Subcutaneous abdominal adipose tissue (tissue), 5 donors: ENCODE results near the gene GUCY1B1.

Source experiments
- H3K27ac ChIP-seq: one replicate; pipeline ENCODE4 v1.7.0; 2013; ENCODE audit warnings: low read depth, mild to moderate bottlenecking, inconsistent platforms, low read length, moderate library complexity
- H3K27me3 ChIP-seq, 5 donors: one replicate each; pipeline ENCODE4 v1.7.0; 2013; ENCODE audit warnings: low read length in 5 of 5, inconsistent platforms in 1 of 5; ENCODE audit not compliant: control insufficient read depth in 5 of 5, insufficient read depth in 4 of 5
- H3K36me3 ChIP-seq, 5 donors: one replicate each; pipeline ENCODE4 v1.7.0; 2013; ENCODE audit warnings: low read length in 5 of 5; ENCODE audit not compliant: control insufficient read depth in 5 of 5, insufficient read depth in 5 of 5
- H3K4me1 ChIP-seq, 5 donors: one replicate each; pipeline ENCODE4 v1.7.0; 2013; ENCODE audit warnings: low read length in 5 of 5, mild to moderate bottlenecking in 3 of 5, moderate library complexity in 1 of 5; ENCODE audit not compliant: control insufficient read depth in 5 of 5, insufficient read depth in 5 of 5
- H3K4me3 ChIP-seq, 5 donors: one replicate each; pipeline ENCODE4 v1.7.0; 2013; ENCODE audit warnings: low read length in 5 of 5, low read depth in 1 of 5
- H3K9ac ChIP-seq, 5 donors: one replicate each; pipeline ENCODE4 v1.7.0; 2013; ENCODE audit warnings: low read length in 5 of 5, mild to moderate bottlenecking in 4 of 5, moderate library complexity in 3 of 5
- H3K9me3 ChIP-seq, 5 donors: one replicate each; pipeline ENCODE4 v1.7.0; 2013; ENCODE audit warnings: low read length in 5 of 5; ENCODE audit not compliant: control insufficient read depth in 5 of 5
- donor health status: healthy.
- donor health status: healthy.
- donor health status: healthy.
- donor health status: healthy.
- donor health status: healthy.

Gene GUCY1B1

DNA sequence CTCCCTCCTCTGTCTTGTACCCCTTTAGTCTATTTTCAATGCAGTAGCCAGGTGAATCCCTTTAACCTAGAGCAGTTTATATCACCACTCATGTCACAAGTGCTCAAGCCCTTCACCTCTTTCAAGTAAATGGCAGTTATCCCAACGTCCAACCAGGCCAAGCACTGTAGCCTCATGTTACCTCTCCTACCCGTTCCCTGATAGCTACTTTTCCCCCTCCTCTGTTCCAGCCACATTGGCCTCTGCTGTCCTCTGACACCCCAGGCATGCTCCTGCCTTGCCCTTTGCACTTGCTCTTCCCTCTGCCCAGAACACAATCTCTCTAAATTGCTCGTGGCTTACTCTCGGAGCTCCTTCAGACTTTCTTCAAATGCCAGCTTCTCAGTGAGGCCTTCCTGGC lies 15.2 kb downstream of the GUCY1B1 start:
- peaks cover 0 to 3% (median under 1%) of the 10 kb centered on the region in 5 donors for H3K4me1 ChIP-seq
- H3K27ac ChIP-seq, result no peak overlapping the region
- no peaks in the 10 kb centered on the region for H3K9me3 ChIP-seq
- H3K36me3 ChIP-seq, result peaks cover 0 to 2% (median 0%) of the 10 kb centered on the region in 5 donors
- H3K9ac ChIP-seq, result no peak overlapping the region
- no peak overlapping the region for H3K4me3 ChIP-seq
- H3K27me3 ChIP-seq, result no peaks in the 10 kb centered on the region

DNA sequence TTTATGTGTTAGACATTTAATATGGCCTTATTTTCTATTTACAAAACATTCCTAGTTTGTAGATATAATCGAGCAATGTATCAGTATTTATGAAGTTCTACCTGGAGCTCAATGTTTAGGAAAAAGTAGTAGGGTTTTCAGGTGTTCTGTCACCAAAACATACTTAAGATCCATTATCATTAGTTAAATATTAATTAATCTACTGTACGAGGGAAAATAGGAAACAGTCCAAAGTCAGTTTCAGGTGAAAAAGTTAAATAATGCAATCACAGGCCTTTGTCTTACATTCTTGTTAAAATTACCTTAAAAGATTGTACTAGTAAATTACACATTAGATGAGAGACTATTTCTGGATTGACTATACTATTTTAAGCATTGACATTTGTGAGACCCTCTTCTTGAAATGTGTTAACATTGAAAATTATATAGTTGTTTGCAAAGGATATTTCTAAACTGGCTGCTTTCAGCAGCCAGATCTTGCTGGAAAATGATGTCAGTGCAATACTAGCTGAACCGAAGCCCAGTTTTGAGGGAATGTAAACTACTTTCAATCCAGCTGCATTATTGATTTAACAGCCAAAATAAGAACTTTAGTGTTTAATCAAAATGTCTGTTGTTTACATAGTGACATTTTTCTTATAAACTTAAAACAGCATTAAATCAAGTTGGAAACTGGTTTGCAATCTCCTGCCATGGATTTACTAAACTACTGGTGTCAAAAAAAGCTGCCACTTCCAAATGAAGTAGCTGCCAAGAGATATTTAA lies 19.3 kb downstream of the GUCY1B1 start:
- no peak overlapping the region for H3K4me3 ChIP-seq
- peaks cover 0 to 3% (median 0%) of the 10 kb centered on the region in 5 donors for H3K4me1 ChIP-seq
- H3K9ac ChIP-seq, result no peak overlapping the region
- H3K9me3 ChIP-seq, result no peaks in the 10 kb centered on the region
- no peak overlapping the region for H3K27ac ChIP-seq
- H3K36me3 ChIP-seq, result peaks cover 0 to 2% (median 0%) of the 10 kb centered on the region in 5 donors
- H3K27me3 ChIP-seq, result no peaks in the 10 kb centered on the region

GRCh38 chr4:155780775-155781174 lies 22.0 kb downstream of the GUCY1B1 start:
- no peak overlapping the region for H3K27ac ChIP-seq

DNA sequence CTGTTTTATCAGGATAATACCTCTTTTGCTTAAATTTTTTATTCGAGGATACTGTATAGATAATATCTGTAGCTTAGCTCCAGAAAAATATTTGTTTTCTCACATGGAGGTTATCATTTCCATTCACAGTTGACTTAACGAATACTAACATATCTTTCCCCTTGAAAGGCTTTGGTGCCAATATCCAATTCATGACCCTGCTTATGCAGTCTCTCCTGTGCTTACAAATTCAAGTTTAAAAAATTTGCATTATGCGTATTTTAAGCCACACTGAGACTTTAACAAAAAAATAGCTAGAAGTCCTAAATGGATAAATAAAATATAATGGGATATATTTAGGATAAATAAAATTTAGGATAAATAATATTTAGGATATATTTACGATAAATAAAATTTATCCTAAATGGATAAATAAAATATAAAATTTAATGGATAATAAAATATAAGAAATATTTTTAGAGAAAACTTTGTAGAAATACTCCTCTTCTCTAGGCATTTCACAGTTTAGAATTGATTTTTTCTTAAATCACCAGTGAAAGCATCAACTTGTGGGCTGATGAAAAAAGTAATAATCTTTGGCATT lies 22.5 kb downstream of the GUCY1B1 start:
- Histone ChIP-seq H3K9ac (no peak overlapping the region), H3K27ac (no peak overlapping the region), H3K4me3 (no peak overlapping the region), H3K9me3 (no peaks in the 10 kb centered on the region), H3K36me3 (no peaks in the 10 kb centered on the region), H3K4me1 (peaks cover 0 to 3% (median 0%) of the 10 kb centered on the region in 5 donors), H3K27me3 (no peaks in the 10 kb centered on the region)

More at GRCh38 chr4:155780775-155781174, 22.0 kb downstream of the GUCY1B1 start:
- Histone ChIP-seq H3K9ac (no peak overlapping the region), H3K4me1 (peaks cover 0 to 3% (median 0%) of the 10 kb centered on the region in 5 donors), H3K27me3 (no peaks in the 10 kb centered on the region), H3K36me3 (no peaks in the 10 kb centered on the region), H3K9me3 (no peaks in the 10 kb centered on the region), H3K4me3 (no peak overlapping the region)

GRCh38 chr4:155784637-155785036 lies 25.8 kb downstream of the GUCY1B1 start:
- no peak overlapping the region for H3K9ac ChIP-seq
- H3K4me3 ChIP-seq, result no peak overlapping the region
- no peaks in the 10 kb centered on the region for H3K9me3 ChIP-seq
- H3K27me3 ChIP-seq, result no peaks in the 10 kb centered on the region
- H3K27ac ChIP-seq, result no peak overlapping the region
- no peaks in the 10 kb centered on the region for H3K4me1 ChIP-seq
- no peaks in the 10 kb centered on the region for H3K36me3 ChIP-seq

GRCh38 chr4:155785828-155786227 lies 27.0 kb downstream of the GUCY1B1 start:
- H3K4me1 ChIP-seq, result no peaks in the 10 kb centered on the region

DNA sequence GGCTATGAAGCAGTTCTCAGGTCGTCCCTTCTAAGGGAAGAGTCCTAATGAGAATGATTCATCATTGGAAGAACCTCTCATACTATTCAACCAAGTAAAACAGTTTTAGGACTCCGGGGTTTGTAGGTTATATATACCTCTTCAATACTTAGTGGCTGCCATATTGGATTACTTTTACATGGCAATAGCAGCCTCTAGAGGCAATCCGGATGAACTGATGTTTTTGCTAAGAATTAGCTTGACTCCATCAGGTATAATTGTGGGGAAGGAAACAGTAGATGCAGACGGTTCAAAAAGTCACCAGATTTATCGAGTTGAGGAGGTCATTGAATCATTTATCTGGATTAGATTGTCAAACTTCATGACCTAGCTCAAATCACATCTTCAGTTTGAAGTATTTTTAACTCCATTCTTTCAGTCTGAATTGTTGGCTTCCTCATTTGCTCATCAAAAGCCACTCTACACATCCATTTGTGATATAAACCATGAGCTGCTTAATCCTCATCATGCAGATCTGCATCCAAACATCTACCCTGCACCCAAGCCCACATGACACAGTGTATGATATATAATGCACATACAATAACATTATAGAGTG lies 28.4 kb downstream of the GUCY1B1 start:
- Histone ChIP-seq H3K36me3 (peaks cover 0 to 3% (median 0%) of the 10 kb centered on the region in 5 donors), H3K9ac (no peak overlapping the region), H3K4me1 (no peaks in the 10 kb centered on the region), H3K4me3 (no peak overlapping the region), H3K9me3 (no peaks in the 10 kb centered on the region), H3K27me3 (no peaks in the 10 kb centered on the region), H3K27ac (no peak overlapping the region)

More at GRCh38 chr4:155785828-155786227, 27.0 kb downstream of the GUCY1B1 start:
- H3K27me3 ChIP-seq, result no peaks in the 10 kb centered on the region
- no peak overlapping the region for H3K27ac ChIP-seq
- H3K9me3 ChIP-seq, result no peaks in the 10 kb centered on the region
- peaks cover 0 to 3% (median 0%) of the 10 kb centered on the region in 5 donors for H3K36me3 ChIP-seq
- no peak overlapping the region for H3K4me3 ChIP-seq
- H3K9ac ChIP-seq, result no peak overlapping the region

GRCh38 chr4:155789391-155789790 lies 30.6 kb downstream of the GUCY1B1 start:
- peaks cover 0 to 3% (median 0%) of the 10 kb centered on the region in 5 donors for H3K36me3 ChIP-seq

GRCh38 chr4:155789982-155790381 lies 31.2 kb downstream of the GUCY1B1 start:
- H3K4me1 ChIP-seq, result no peaks in the 10 kb centered on the region
- no peaks in the 10 kb centered on the region for H3K27me3 ChIP-seq
- H3K9ac ChIP-seq, result no peak overlapping the region
- no peak overlapping the region for H3K4me3 ChIP-seq
- H3K36me3 ChIP-seq, result peaks cover 0 to 3% (median 0%) of the 10 kb centered on the region in 5 donors
- H3K27ac ChIP-seq, result no peak overlapping the region
- no peaks in the 10 kb centered on the region for H3K9me3 ChIP-seq

More at GRCh38 chr4:155789391-155789790, 30.6 kb downstream of the GUCY1B1 start:
- H3K27ac ChIP-seq, result no peak overlapping the region
- H3K27me3 ChIP-seq, result no peaks in the 10 kb centered on the region
- no peaks in the 10 kb centered on the region for H3K4me1 ChIP-seq
- no peak overlapping the region for H3K4me3 ChIP-seq
- no peaks in the 10 kb centered on the region for H3K9me3 ChIP-seq
- no peak overlapping the region for H3K9ac ChIP-seq
